Activated T-helper 1 cell treated with anti-CD3 and anti-CD28 coated beads, Interleukin-2, amount 50 U/mL, for 16 hours (primary cell): ENCODE results near the gene CDK4.
"Not testable (repeated sequence)": the region's sequence is repeated elsewhere in the genome, so short reads cannot be mapped to it uniquely, and the experiment has no call there.

Experiments used
- DNase-seq, 2 donors: peaks; one replicate each; pipeline ENCODE4 v3.0.0-alpha.2; 2020; ENCODE audit warnings: low read depth in 1 of 2, low spot score in 1 of 2

The CDK4 gene

GRCh38 chr12:57715036-57715748, 36.9 kb downstream of the CDK4 start:
- not testable (repeated sequence) for DNase-seq

GRCh38 chr12:57713209-57713608, 38.9 kb downstream of the CDK4 start:
- no peak for DNase-seq

DNA sequence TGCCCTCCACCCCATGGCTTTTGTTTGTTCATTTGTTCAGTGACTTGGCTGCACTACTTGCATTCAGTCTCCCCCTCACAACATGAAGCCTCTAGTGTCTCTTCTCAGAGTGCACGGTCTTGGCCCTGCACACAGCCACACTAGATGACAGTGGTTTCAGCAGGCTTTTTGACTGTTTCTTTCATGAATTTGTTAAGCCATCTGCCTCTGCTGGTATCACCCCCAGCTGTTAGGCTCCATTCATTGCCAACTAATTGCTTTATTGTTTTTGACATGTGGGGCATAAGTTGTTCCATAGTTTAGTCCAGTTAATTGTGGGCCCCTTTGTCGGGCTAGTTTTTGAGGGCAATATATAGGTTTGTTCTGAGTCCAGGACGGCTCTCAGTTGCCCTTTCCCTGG, 39.4 kb downstream of the CDK4 start:
- DNase-seq: no peak

- DNase-seq: no peak
These were observed 43.8 kb downstream of the CDK4 start for GRCh38 chr12:57708296-57708695.

DNA sequence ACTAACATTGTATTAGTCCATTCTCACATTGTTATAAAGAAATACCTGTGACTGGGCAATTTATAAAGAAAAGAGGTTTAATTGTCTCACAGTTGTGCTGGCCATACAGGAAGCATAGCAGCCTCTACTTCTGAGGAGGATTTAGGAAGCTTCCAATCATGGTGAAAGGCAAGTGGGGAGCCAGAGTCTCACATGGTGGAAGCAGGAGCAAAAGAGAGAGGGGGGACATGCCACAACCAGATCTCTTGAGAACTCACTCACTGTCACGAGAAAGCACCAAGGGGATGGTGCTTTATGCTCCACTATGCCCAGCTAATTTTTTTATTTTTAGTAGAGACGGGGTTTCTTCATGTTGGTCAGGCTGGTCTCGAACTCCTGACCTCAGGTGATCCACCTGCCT, 44.9 kb downstream of the CDK4 start:
- DNase-seq: no peak

GRCh38 chr12:57700317-57700716, 51.8 kb downstream of the CDK4 start:
- DNase-seq: no peak

DNA sequence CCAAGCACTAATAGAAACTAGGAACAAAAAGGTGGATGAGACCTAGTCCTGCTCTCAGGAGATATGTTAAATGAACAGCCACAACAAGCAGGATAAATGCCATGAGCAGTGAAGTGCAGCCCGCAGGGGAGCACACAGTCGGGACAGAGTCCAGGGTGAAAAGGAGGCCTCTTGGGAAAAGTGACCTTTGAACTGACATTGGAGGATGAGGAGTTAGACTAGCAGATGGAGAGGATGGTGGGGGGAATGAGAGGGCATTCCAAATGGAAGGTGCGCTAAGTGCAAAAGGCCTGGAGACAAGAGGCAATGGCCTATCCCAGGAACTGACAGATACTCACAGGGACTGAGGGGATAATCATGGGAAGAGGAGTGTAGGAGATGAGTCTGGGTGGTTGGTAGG, 53.7 kb downstream of the CDK4 start:
- DNase-seq: no peak
